UCSD-AML1 (cell line): ENCODE measurements around the gene SDK2.

Experiments
- DNase-seq: peaks from one replicate; lab custom pipeline; 2025; ENCODE audit not compliant: unreplicated experiment; lab: John Stamatoyannopoulos, UW

Gene SDK2

GRCh38 chr17:73400915-73401545 lies 243.2 kb downstream of the SDK2 start:
- DNase-seq: no peak

GRCh38 chr17:73399056-73399455 lies 245.2 kb downstream of the SDK2 start:
- no peak for DNase-seq

GRCh38 chr17:73397856-73398540 lies 246.2 kb downstream of the SDK2 start:
- no peak for DNase-seq

- DNase-seq: no peak
Observed at GRCh38 chr17:73397278-73397826, 246.9 kb downstream of the SDK2 start.

- DNase-seq: no peak
Observed at GRCh38 chr17:73396431-73397277, 247.6 kb downstream of the SDK2 start.

GRCh38 chr17:73394512-73395450 lies 249.5 kb downstream of the SDK2 start:
- no peak for DNase-seq

- no peak for DNase-seq
Observed at GRCh38 chr17:73393962-73394361, 250.3 kb downstream of the SDK2 start.

GRCh38 chr17:73393381-73393780 lies 250.9 kb downstream of the SDK2 start:
- DNase-seq: no peak

GRCh38 chr17:73391331-73392265 lies 252.6 kb downstream of the SDK2 start:
- no peak for DNase-seq

- no peak for DNase-seq
Observed at GRCh38 chr17:73390851-73391250, 253.4 kb downstream of the SDK2 start.

GRCh38 chr17:73390221-73390620 lies 254.0 kb downstream of the SDK2 start:
- no peak for DNase-seq

- no peak for DNase-seq
Observed at GRCh38 chr17:73389411-73389810, 254.8 kb downstream of the SDK2 start.

GRCh38 chr17:73388578-73388905 lies 255.7 kb downstream of the SDK2 start:
- no peak for DNase-seq

GRCh38 chr17:73387746-73388577 lies 256.3 kb downstream of the SDK2 start:
- DNase-seq: no peak

GRCh38 chr17:73386561-73386960 lies 257.7 kb downstream of the SDK2 start:
- DNase-seq: no peak

GRCh38 chr17:73384926-73385325 lies 259.3 kb downstream of the SDK2 start:
- DNase-seq: no peak

GRCh38 chr17:73380439-73381106 lies 263.7 kb downstream of the SDK2 start:
- no peak for DNase-seq

- no peak for DNase-seq
Observed at GRCh38 chr17:73379826-73380225, 264.4 kb downstream of the SDK2 start.
